Left forelimb (tissue), 1 donor: ENCODE results near the gene SNAI1.

ENCODE experiments used
- DNase-seq: peaks from one replicate; pipeline ENCODE4 v3.0.0-alpha.2; 2018; ENCODE audit warnings: low spot score

The SNAI1 gene

DNA sequence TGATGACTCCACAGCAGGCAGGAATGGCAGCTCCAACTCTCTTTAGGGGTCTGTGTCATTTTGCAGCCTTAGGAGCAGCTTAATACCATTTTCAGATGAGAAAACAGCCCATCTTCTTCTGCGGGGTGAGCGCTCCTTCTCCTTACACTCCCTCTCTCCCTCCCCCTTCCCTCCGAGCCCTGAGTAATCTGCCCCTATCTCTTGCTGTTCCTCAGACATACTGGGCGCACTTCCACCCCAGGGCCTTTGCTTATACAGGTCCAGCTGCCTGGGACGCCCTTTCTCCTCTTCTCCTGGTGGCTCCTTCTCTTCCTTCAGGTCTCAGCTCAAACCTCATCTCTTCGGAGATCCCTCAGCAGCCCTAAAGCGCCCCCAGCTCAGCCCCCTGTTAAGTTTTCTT is 54.8 kb downstream of the SNAI1 start:
- DNase-seq = no peak

DNA sequence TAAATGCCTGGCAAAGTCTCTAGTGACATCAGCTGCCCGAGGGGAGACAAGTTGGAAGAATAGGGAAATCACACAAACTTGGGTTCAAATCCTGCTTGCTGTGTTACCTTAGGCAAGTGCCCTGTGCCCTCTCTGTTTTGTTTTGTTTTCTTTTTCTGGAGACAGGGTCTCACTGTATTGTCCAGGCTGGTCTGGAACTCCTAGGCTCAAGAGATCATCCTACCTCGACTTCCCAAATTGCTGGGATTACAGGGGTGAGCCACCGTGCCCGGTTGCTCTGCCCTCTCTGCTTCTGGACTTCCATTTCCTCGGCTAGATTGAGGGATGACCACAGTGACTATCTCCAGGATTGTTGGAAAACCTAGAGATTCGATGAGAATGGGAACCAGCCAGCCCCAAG is 55.4 kb downstream of the SNAI1 start:
- DNase-seq = no peak
